Ovary (tissue), 9 donors: ENCODE data around the gene PGM3. TPM values are rescaled to one million over a fixed set of nuclear protein-coding genes. Genes with fewer than 3 reads are reported as not detected.
"Not testable (repeated sequence)": the region's sequence is repeated elsewhere in the genome, so short reads cannot be mapped to it uniquely, and the experiment has no call there.

Experiments used
- DNase-seq, 5 donors: peaks; one replicate each; pipeline ENCODE4 v3.0.0-alpha.2; 2019 to 2020
- H3K27ac ChIP-seq, 2 donors: fragments of 200-600 bp; one replicate each; pipeline versions ENCODE4 v1.5.1 to v1.8.0; 2019 to 2022
- H3K27me3 ChIP-seq: fragments of 200-600 bp; one replicate; pipeline ENCODE4 v1.8.0; 2022
- H3K36me3 ChIP-seq: fragments of 200-600 bp; sonication (generic); one replicate; pipeline ENCODE4 v1.5.1; 2019
- H3K4me1 ChIP-seq: one replicate; pipeline ENCODE4 v1.8.1; 2013; ENCODE audit warnings: mild to moderate bottlenecking, moderate library complexity; ENCODE audit not compliant: insufficient read depth
- H3K4me3 ChIP-seq: fragments of 200-600 bp; sonication (generic); one replicate; pipeline ENCODE4 v1.5.1; 2017
- H3K9me3 ChIP-seq, 2 donors: fragments of 200-600 bp in 1 of 2; sonication (generic) in 1 of 2; one replicate each; pipeline versions ENCODE4 v1.5.1 to v1.8.1; 2013 to 2019; ENCODE audit warnings: mild to moderate bottlenecking in 1 of 2, moderate library complexity in 1 of 2
- EP300 ChIP-seq: sonication (generic); formaldehyde crosslinking; IDR thresholded peaks from one replicate; pipeline ENCODE4 v1.6.1; 2017; ENCODE audit warnings: antibody characterized with exemption
- POLR2A ChIP-seq: fragments of 450-650 bp; IDR thresholded peaks from one replicate; pipeline ENCODE4 v1.6.1; 2017; ENCODE audit warnings: antibody characterized with exemption, mild to moderate bottlenecking, moderate library complexity
- WGBS, 3 donors: extraction: QIAGEN DNeasy Blood & Tissue Kit in 1 of 3; methylation state at CpG; one replicate each; pipeline versions ENCODE4 v1.1.5 to v1.1.7; 2013 to 2017; 5-methylcytosine and 5-hydroxymethylcytosine counted together
- intact Hi-C, 4 donors: fragments of 100-400 bp; cut with DNase I; formaldehyde crosslinking; loops; one replicate each; pipeline versions ENCODE4 v1.11.0 to v1.15.1; 2022 to 2023
- polyA plus RNA-seq, 2 donors: library from polyadenylated mRNA; stranded (reverse); fragments of 200-250 nt in 1 of 2; fragments of 350-450 nt in 1 of 2; fragmentation: Illumina TruSeq in 1 of 2; extraction: RNeasy Lipid Tissue Mini Kit (QIAGEN cat#74804) in 1 of 2; gene quantifications; one replicate each; pipeline ENCODE4 v1.2.3, GENCODE V29; 2013 to 2014
- total RNA-seq, 7 donors: library from RNA; depleted of rRNA in 2 of 7; stranded (reverse); fragments of >200 nt in 2 of 7; fragmentation: NEBNext Ultra II Directional in 3 of 7; extraction: Animal tissue kit (Norgen Biotek cat#: 25700) in 3 of 7; gene quantifications; one replicate each; pipeline versions ENCODE4 v1.1.0 to v1.2.4, GENCODE V29; 2016 to 2023
- TF ChIP-seq, protein P1 (sequence below), 3 donors: fragments of 450-650 bp in 2 of 3; fragments of 200-600 bp in 1 of 3; IDR thresholded peaks; one replicate each; pipeline versions ENCODE4 v1.5.1 to v1.8.0; 2016 to 2022; ENCODE audit warnings: antibody characterized with exemption in 3 of 3, mild to moderate bottlenecking in 1 of 3
- donor health status: DM: no; HTN: no; CAD: no; lungs with moderate emphysema.
- donor health status: DM: no; HTN: no; CAD: no.
- donor health status: Bipolar disorder and iron deficiency.
- donor health status: DM: yes; HTN: yes; CAD: no.
- donor health status: DM: no; HTN: no; CAD: no.
- donor health status: DM: yes; HTN: yes; CAD: no.

The PGM3 gene
- total and polyA plus RNA-seq, 9 donors: 12.1 to 48.5 (median 33.8) TPM

DNA sequence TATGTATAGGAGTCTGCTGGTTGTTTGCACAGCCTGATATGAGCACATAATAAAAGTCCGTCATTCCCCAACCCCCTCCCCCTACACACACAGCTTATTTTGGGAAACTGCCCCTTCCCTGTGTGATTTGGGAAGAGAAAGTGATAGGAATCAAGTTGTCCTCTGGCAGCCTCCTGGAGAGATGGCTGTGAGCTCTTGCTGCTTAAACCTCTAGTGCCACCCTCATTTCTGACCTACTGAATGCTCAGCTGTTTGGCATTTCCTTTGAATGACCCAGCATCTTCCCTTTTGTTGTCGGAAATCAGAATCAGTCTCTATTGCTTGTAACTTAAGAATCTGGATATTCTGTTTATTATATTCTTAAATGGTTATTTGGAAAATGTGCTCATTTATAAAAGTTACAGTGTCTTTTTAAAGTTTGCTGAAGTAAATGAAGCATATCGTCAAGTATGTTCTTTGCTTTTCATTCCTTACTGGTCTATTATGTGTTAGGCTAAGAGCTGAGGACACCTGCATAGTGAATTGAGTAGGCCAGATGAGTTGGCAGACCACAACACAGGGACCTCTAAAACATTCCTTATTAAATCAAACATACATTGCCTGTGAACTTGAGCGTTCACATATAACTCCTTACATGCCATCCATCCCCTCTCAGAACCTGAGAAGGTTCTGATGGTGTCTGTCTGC is 5.6 kb upstream of the PGM3 start:
- H3K27ac ChIP-seq: no peak overlapping the region

DNA sequence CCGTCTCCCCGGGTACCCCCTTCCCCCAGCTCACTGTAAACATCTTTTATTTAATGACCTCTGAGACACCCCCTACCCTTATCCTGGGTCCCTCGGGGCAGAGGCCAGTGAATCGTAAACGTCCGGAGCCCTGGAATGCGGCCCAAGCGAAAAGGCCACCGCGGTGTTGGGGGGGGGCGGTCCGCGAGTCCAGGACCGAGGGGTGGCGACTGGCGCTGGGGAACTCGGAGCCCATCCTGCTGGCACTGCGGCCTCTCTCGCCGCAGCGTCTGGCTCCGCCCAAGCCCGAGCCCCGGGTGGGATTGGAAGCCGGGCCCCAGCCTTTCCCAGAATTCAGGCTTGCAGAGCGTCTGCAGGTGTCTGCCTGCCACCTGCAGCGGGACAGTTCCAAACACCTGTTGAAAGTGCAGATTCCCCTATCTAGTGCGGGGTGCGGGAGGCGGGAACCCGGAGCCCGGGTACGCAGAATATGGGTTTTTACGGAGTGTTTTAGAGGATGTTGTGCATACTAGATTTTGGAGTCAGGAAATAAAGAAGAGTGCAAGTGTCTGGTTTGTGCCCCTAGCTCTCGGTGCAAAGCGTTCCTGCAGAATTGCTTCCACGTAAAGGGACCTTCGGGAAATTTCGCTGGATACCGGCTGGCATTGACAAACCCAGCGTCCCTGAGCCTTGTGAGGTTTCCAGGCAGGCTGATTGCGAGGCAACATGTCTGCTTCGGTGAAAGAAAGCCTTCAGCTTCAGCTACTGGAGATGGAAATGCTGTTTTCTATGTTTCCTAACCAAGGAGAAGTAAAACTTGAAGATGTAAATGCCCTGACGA is 892 bp upstream of the PGM3 start:
- peak; percentile 43 to 69 (median 66) for DNase-seq
- no peaks in the 10 kb centered on the region for H3K27me3 ChIP-seq
- H3K36me3 ChIP-seq: no peaks in the 10 kb centered on the region
- intact Hi-C loops: loop anchor here in 2 of 4 donors (5.0 to 10.0 kb wide), 2 partner anchors 119 to 127 kb away; partner anchors contain the start of genes DOP1A (in 1 of the 2) and UBE3D (in 1 of the 2)
- no peak for TF ChIP-seq POLR2A
- TF ChIP-seq, protein P1, sequence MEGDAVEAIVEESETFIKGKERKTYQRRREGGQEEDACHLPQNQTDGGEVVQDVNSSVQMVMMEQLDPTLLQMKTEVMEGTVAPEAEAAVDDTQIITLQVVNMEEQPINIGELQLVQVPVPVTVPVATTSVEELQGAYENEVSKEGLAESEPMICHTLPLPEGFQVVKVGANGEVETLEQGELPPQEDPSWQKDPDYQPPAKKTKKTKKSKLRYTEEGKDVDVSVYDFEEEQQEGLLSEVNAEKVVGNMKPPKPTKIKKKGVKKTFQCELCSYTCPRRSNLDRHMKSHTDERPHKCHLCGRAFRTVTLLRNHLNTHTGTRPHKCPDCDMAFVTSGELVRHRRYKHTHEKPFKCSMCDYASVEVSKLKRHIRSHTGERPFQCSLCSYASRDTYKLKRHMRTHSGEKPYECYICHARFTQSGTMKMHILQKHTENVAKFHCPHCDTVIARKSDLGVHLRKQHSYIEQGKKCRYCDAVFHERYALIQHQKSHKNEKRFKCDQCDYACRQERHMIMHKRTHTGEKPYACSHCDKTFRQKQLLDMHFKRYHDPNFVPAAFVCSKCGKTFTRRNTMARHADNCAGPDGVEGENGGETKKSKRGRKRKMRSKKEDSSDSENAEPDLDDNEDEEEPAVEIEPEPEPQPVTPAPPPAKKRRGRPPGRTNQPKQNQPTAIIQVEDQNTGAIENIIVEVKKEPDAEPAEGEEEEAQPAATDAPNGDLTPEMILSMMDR (IDR thresholded peaks at IDR 0.05): no peak
- TF ChIP-seq EP300: no peak
- peaks cover 5% of the 10 kb centered on the region for H3K4me1 ChIP-seq
- no peaks in the 10 kb centered on the region for H3K9me3 ChIP-seq
- H3K27ac ChIP-seq: peak overlapping the region; percentile 64 to 69
- H3K4me3 ChIP-seq: peak overlapping the region; percentile 97
- 1 to 2% (median 2%) methylated on average over 43 to 44 of the region's 44 CpGs for WGBS, 3 donors

More for the DNA sequence above, 5.6 kb upstream of the PGM3 start:
- TF ChIP-seq, protein P1 (IDR thresholded peaks at IDR 0.05): no peak
- TF ChIP-seq POLR2A (no peak), EP300 (no peak)
- H3K36me3 ChIP-seq: no peaks in the 10 kb centered on the region
- no peak for DNase-seq
- WGBS, 3 donors: 88 to 92% (median 89%) methylated on average over 4 of the region's 4 CpGs
- H3K27me3 ChIP-seq: no peaks in the 10 kb centered on the region
- intact Hi-C loops: loop anchor here in 1 of 4 donors (10.0 kb wide), 1 partner anchor 124 kb away; no protein-coding TSS in a partner anchor
- H3K4me1 ChIP-seq: no peaks in the 10 kb centered on the region
- H3K9me3 ChIP-seq: no peaks in the 10 kb centered on the region
- H3K4me3 ChIP-seq: no peak overlapping the region

DNA sequence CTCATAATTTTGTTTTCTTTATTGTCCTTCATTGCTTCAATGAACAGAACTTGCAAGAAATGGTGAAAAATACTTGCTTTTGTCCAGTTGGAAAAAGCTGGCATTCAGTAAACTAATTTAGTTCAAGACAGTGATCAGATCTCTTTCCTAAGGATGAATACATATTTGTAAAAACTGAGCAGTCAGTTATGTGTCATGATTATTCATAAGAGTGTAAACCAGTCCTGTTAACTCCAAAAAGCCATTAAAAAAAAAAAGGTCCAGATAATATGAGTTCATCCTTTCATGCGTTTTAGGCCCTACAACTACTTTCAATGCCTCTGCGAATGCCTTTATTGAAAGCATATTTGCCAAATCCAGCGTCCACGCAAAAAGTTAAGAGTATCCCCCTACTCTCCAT is 609 bp downstream of the PGM3 start:
- no peak for DNase-seq
- intact Hi-C loops: loop anchor here in 2 of 4 donors (5.0 to 10.0 kb wide), 2 partner anchors 118 to 125 kb away; partner anchors contain the start of genes DOP1A (in 1 of the 2) and UBE3D (in 1 of the 2)

DNA sequence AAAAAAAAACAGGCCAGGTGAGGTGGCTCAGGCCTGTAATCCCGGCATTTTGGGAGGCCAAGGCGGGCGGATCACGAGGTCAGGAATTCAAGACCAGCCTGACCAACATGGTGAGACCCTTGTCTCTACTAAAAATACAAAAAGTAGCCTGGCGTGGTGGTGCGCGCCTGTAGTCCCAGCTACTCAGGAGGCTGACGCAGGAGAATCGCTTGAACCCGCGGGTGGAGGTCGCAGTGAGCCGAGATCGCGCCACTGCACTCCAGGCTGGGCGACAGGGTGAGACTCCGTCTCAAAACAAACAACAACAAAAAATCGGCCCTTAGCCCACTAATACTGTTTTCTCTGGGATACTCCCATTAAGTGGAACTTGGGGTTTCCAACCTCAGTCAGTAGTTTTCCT is 1.1 kb downstream of the PGM3 start:
- H3K9me3 ChIP-seq: not testable (repeated sequence)

More for the DNA sequence above, 609 bp downstream of the PGM3 start:
- no peaks in the 10 kb centered on the region for H3K36me3 ChIP-seq
- TF ChIP-seq EP300 (no peak), POLR2A (no peak)
- TF ChIP-seq, protein P1 (IDR thresholded peaks at IDR 0.05): no peak
- no peaks in the 10 kb centered on the region for H3K9me3 ChIP-seq
- peaks cover 5% of the 10 kb centered on the region for H3K4me1 ChIP-seq
- H3K27ac ChIP-seq: peak overlapping the region in 1 of 2 donors; percentile 64
- WGBS, 3 donors: 0% methylated on average over 4 of the region's 4 CpGs
- H3K4me3 ChIP-seq: peak overlapping the region; percentile 97
- H3K27me3 ChIP-seq: no peaks in the 10 kb centered on the region

More for the DNA sequence above, 1.1 kb downstream of the PGM3 start:
- 74 to 86% (median 81%) methylated on average over 18 of the region's 18 CpGs for WGBS, 3 donors
- intact Hi-C loops: loop anchor here in 2 of 4 donors (5.0 to 10.0 kb wide), 2 partner anchors 117 to 125 kb away; partner anchors contain the start of genes DOP1A (in 1 of the 2) and UBE3D (in 1 of the 2)
- H3K4me3 ChIP-seq: peak overlapping the region; percentile 97
- H3K4me1 ChIP-seq, H3K27ac ChIP-seq, H3K27me3 ChIP-seq, H3K36me3 ChIP-seq: not testable (repeated sequence)
- peak in 1 of 5 donors; percentile 25 for DNase-seq
